HEK293 (cell line): ENCODE data around the gene ZNF506.

Experiments used
- HOXC10 ChIP-seq: sonication (generic); formaldehyde crosslinking; IDR thresholded peaks from 2 replicates; pipeline ENCODE4 v1.8.1; 2023; ENCODE audit warnings: mild to moderate bottlenecking, missing genetic modification reagents
- MYNN ChIP-seq: fragments of 450-650 bp; formaldehyde crosslinking; IDR thresholded peaks from 2 replicates; pipeline ENCODE4 v1.5.1; 2016; ENCODE audit warnings: missing biosample characterization, missing genetic modification characterization, borderline replicate concordance
- ZFP37 ChIP-seq: fragments of 450-650 bp; formaldehyde crosslinking; IDR thresholded peaks from 2 replicates; pipeline ENCODE4 v1.5.1; 2016; ENCODE audit warnings: missing biosample characterization, missing genetic modification characterization
- ZNF302 ChIP-seq: fragments of 450-650 bp; formaldehyde crosslinking; IDR thresholded peaks from 2 replicates; pipeline ENCODE4 v1.5.1; 2016; ENCODE audit warnings: missing biosample characterization, missing genetic modification characterization, low read depth
- ZNF426 ChIP-seq: fragments of 450-650 bp; formaldehyde crosslinking; IDR thresholded peaks from 2 replicates; pipeline ENCODE4 v1.5.1; 2017; ENCODE audit warnings: missing biosample characterization, missing genetic modification characterization, mild to moderate bottlenecking, inconsistent platforms, moderate library complexity
- ZNF654 ChIP-seq: fragments of 450-650 bp; formaldehyde crosslinking; IDR thresholded peaks from 2 replicates; pipeline ENCODE4 v1.5.1; 2016; ENCODE audit warnings: low read depth, missing biosample characterization, missing genetic modification characterization
- TF ChIP-seq, protein P1 (sequence below): fragments of 450-650 bp; formaldehyde crosslinking; IDR thresholded peaks from 2 replicates; pipeline ENCODE4 v1.5.1; 2016; ENCODE audit warnings: missing biosample characterization, missing genetic modification characterization
- TF ChIP-seq, protein P2 (sequence below): fragments of 450-650 bp; formaldehyde crosslinking; IDR thresholded peaks from 2 replicates; pipeline ENCODE4 v1.5.1; 2016; ENCODE audit warnings: missing biosample characterization, missing genetic modification characterization
- TF ChIP-seq, protein P3 (sequence below): sonication (generic); formaldehyde crosslinking; IDR thresholded peaks from 2 replicates; pipeline ENCODE4 v1.8.1; 2022; ENCODE audit warnings: mild to moderate bottlenecking, moderate library complexity, missing genetic modification reagents
- TF ChIP-seq, protein P4 (sequence below): fragments of 450-650 bp; formaldehyde crosslinking; IDR thresholded peaks from 2 replicates; pipeline ENCODE4 v1.5.1; 2016; ENCODE audit warnings: missing biosample characterization, missing genetic modification characterization, low read depth
- TF ChIP-seq, protein P5 (sequence below): fragments of 450-650 bp; formaldehyde crosslinking; IDR thresholded peaks from 2 replicates; pipeline ENCODE4 v1.5.1; 2016; ENCODE audit warnings: missing biosample characterization, missing genetic modification characterization

DNA sequence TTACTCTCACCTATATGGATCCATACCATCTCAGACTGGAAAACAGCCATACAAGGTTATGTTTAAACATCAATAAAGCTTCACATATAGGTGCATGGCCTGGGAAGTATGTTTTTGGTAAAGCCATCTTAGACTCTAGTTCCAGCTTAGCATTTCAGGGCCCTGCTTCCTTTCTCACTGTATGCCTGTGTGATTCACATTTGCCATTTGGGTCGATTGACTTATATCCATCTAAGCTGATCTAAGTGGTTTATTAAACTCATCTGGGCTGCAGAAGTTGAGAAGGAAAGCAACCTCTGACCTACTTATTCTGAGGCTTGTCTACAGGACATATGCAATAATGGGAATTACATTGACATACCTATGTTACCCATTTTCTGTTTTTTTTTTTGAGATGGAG is 33.5 kb downstream of the ZNF506 start:
- TF ChIP-seq ZNF426, result no peak
- TF ChIP-seq, protein P1, sequence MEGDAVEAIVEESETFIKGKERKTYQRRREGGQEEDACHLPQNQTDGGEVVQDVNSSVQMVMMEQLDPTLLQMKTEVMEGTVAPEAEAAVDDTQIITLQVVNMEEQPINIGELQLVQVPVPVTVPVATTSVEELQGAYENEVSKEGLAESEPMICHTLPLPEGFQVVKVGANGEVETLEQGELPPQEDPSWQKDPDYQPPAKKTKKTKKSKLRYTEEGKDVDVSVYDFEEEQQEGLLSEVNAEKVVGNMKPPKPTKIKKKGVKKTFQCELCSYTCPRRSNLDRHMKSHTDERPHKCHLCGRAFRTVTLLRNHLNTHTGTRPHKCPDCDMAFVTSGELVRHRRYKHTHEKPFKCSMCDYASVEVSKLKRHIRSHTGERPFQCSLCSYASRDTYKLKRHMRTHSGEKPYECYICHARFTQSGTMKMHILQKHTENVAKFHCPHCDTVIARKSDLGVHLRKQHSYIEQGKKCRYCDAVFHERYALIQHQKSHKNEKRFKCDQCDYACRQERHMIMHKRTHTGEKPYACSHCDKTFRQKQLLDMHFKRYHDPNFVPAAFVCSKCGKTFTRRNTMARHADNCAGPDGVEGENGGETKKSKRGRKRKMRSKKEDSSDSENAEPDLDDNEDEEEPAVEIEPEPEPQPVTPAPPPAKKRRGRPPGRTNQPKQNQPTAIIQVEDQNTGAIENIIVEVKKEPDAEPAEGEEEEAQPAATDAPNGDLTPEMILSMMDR, result no peak
- TF ChIP-seq ZFP37, result no peak
- TF ChIP-seq, protein P2, sequence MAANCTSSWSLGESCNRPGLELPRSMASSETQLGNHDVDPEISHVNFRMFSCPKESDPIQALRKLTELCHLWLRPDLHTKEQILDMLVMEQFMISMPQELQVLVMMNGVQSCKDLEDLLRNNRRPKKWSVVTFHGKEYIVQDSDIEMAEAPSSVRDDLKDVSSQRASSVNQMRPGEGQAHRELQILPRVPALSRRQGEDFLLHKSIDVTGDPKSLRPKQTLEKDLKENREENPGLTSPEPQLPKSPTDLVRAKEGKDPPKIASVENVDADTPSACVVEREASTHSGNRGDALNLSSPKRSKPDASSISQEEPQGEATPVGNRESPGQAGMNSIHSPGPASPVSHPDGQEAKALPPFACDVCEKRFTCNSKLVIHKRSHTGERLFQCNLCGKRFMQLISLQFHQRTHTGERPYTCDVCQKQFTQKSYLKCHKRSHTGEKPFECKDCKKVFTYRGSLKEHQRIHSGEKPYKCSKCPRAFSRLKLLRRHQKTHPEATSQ (tag by site-specific recombination), result no peak
- TF ChIP-seq ZNF302 (tag by site-specific recombination), result no peak
- no peak for TF ChIP-seq ZNF654
- TF ChIP-seq MYNN (tag by site-specific recombination), result no peak
- TF ChIP-seq, protein P3, sequence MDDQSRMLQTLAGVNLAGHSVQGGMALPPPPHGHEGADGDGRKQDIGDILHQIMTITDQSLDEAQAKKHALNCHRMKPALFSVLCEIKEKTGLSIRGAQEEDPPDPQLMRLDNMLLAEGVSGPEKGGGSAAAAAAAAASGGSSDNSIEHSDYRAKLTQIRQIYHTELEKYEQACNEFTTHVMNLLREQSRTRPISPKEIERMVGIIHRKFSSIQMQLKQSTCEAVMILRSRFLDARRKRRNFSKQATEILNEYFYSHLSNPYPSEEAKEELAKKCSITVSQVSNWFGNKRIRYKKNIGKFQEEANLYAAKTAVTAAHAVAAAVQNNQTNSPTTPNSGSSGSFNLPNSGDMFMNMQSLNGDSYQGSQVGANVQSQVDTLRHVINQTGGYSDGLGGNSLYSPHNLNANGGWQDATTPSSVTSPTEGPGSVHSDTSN, result no peak
- TF ChIP-seq, protein P4, sequence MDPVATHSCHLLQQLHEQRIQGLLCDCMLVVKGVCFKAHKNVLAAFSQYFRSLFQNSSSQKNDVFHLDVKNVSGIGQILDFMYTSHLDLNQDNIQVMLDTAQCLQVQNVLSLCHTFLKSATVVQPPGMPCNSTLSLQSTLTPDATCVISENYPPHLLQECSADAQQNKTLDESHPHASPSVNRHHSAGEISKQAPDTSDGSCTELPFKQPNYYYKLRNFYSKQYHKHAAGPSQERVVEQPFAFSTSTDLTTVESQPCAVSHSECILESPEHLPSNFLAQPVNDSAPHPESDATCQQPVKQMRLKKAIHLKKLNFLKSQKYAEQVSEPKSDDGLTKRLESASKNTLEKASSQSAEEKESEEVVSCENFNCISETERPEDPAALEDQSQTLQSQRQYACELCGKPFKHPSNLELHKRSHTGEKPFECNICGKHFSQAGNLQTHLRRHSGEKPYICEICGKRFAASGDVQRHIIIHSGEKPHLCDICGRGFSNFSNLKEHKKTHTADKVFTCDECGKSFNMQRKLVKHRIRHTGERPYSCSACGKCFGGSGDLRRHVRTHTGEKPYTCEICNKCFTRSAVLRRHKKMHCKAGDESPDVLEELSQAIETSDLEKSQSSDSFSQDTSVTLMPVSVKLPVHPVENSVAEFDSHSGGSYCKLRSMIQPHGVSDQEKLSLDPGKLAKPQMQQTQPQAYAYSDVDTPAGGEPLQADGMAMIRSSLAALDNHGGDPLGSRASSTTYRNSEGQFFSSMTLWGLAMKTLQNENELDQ (tag by site-specific recombination), result no peak
- TF ChIP-seq, protein P5, sequence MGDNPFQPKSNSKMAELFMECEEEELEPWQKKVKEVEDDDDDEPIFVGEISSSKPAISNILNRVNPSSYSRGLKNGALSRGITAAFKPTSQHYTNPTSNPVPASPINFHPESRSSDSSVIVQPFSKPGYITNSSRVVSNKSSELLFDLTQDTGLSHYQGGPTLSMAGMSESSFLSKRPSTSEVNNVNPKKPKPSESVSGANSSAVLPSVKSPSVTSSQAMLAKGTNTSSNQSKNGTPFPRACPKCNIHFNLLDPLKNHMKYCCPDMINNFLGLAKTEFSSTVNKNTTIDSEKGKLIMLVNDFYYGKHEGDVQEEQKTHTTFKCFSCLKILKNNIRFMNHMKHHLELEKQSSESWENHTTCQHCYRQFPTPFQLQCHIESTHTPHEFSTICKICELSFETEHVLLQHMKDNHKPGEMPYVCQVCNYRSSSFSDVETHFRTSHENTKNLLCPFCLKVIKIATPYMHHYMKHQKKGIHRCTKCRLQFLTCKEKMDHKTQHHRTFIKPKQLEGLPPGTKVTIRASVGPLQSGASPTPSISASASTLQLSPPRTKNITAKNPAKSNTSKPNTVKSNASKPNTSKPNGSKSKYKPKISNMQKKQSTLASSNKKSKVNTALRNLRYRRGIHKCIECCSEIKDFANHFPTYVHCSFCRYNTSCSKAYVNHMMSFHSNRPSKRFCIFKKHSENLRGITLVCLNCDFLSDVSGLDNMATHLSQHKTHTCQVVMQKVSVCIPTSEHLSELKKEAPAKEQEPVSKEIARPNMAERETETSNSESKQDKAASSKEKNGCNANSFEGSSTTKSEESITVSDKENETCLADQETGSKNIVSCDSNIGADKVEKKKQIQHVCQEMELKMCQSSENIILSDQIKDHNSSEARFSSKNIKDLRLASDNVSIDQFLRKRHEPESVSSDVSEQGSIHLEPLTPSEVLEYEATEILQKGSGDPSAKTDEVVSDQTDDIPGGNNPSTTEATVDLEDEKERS (tag by site-specific recombination), result no peak
- no peak for TF ChIP-seq HOXC10 (CRISPR knock-in tag)
